ENCODE results near the gene NKRF. TPM values are rescaled to one million over a fixed set of nuclear protein-coding genes. Genes with fewer than 3 reads are reported as not detected.

NKRF gene
- total RNA-seq, 2 donors from 2014 or later = 15.3 to 19.8 TPM

DNA sequence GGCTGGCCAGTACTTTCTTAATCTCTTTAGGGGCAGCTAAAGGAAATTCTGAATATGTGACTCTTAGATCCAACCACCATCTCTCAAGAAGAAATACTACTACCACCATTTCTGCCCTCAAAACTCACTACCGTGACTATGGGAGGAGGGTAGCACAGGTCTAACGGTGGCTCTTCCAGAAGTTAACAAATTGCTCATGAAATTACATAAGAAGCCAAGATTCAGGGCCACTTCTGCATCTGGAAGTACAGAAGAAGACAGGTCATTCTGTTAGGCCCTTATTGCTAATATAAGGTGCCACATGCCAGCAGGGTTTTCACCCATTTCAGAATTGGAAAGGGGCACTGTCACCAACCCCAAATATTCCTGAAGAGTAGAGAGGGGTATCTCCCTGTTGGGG is 19.6 kb upstream of the NKRF start:
- Mint-ChIP-seq H3K27me3 (no peaks in the 10 kb centered on the region), H3K4me3 (no peak overlapping the region), H3K36me3 (ENCODE audit: low read depth) (peaks cover 96% of the 10 kb centered on the region), H3K9me3 (no peaks in the 10 kb centered on the region), H3K27ac (no peak overlapping the region), H3K4me1 (no peaks in the 10 kb centered on the region)
- ATAC-seq (replicated peaks) = no peak

DNA sequence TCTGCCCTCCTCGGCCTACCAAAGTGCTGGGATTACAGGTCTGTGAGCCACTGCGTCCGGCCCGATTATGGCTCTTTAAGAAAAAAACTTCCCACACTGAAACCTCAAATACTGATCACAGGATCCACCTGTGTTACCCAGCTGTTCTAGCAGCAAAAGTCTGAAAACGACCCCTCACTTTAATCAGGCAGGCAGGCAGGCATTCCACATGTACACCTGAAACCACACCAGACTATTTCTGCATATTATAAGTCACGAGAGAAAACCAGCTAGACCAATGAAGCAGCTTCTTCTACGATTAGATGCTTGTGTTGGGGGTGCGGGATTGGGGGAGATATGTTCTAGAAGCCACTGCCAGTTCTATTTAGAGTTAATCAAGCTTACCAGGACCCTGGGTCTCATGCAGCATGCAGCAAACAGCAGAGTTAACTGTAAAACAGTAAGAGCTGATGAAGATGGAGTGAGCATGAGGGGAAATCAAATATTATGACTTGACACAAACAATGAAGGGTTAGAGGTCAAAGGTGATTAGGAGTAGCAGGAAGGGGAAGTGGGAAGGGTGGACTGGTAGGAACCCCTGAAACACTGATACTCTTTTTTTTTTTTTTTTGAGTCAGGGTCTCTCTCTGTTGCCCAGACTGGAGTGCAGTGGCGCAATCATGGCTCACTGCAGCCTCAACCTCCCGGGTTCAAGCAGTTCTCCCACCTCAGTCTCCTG is 18.9 kb upstream of the NKRF start:
- no peaks in the 10 kb centered on the region for H3K4me1 Mint-ChIP-seq
- H3K36me3 Mint-ChIP-seq (ENCODE audit: low read depth) = peaks cover 89% of the 10 kb centered on the region
- no peak overlapping the region for H3K27ac Mint-ChIP-seq
- no peak for ATAC-seq (replicated peaks)
- no peaks in the 10 kb centered on the region for H3K9me3 Mint-ChIP-seq
- no peak overlapping the region for H3K4me3 Mint-ChIP-seq
- no peaks in the 10 kb centered on the region for H3K27me3 Mint-ChIP-seq

DNA sequence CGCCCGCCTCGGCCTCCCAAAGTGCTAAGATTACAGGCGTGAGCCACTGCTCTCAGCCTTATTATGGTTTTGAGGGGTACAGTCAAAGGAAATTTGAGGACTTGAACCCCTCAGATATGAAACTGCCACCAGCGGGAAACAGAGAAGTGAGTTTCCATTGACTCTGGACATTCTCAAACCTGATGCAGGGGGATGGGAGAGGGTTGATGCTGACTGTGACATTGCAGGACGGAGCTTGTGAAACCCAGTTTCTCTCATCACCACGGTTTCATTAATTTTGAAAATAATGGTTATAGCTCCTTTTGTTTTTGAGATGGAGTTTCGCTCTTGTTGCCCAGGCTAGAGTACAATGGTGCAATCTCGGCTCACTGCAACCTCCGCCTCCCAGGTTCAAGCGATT is 18.2 kb upstream of the NKRF start:
- ATAC-seq (replicated peaks) = no peak
- no peaks in the 10 kb centered on the region for H3K27me3 Mint-ChIP-seq
- no peak overlapping the region for H3K4me3 Mint-ChIP-seq
- H3K9me3 Mint-ChIP-seq = no peaks in the 10 kb centered on the region
- no peak overlapping the region for H3K27ac Mint-ChIP-seq
- no peaks in the 10 kb centered on the region for H3K4me1 Mint-ChIP-seq
- peaks cover 88% of the 10 kb centered on the region for H3K36me3 Mint-ChIP-seq (ENCODE audit: low read depth)

DNA sequence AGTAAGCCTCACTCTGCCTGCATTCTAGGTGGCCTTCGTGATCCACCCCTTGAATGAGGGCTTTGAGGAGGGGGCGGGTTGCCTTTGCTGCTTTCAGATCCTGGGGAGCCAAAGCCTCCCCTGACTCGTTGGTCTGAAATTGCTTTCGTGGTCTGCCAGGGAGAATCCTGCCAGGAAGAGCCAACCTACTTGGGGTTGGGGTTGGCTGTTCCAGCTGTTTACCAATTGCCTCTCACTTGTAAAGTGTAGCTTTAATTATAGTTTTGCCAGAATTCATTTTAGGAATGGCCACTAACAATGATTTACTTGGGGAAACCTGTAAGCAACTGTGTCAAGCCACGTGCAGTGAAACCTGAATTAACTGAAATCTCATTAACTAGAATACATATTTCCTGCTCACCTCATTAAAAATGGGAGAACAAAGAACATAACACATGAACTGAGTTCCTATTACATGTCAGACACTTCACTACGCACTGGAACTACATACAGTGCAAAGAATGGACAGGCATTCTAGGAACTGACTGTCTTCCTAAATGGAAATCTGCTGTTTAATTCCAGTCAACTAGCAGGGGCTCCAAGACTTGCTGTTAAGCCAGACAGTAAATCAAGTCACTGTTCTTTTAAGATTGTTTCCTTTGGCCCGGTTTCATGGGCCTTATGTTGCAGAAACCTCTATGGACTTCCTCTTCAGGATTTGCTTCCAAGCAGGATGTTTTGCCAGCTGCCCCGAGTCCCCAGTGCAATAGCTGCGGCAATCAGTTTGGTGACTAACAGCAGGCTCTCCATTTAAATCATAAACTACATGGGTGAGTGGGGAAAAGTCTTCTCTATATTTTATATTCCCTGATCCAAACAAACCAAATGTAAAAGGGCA is 16.4 kb upstream of the NKRF start:
- Mint-ChIP-seq H3K27ac (no peak overlapping the region), H3K9me3 (no peaks in the 10 kb centered on the region), H3K4me1 (no peaks in the 10 kb centered on the region), H3K36me3 (ENCODE audit: low read depth) (peaks cover 77% of the 10 kb centered on the region), H3K4me3 (no peak overlapping the region), H3K27me3 (no peaks in the 10 kb centered on the region)
- no peak for ATAC-seq (replicated peaks)

- H3K4me1 Mint-ChIP-seq = no peaks in the 10 kb centered on the region
- no peak for ATAC-seq (replicated peaks)
- no peaks in the 10 kb centered on the region for H3K27me3 Mint-ChIP-seq
- H3K4me3 Mint-ChIP-seq = no peak overlapping the region
- H3K36me3 Mint-ChIP-seq (ENCODE audit: low read depth) = peaks cover 44% of the 10 kb centered on the region
- H3K9me3 Mint-ChIP-seq = no peaks in the 10 kb centered on the region
- no peak overlapping the region for H3K27ac Mint-ChIP-seq
These were observed 12.2 kb upstream of the NKRF start for GRCh38 chrX:119618439-119618838.

GRCh38 chrX:119617517-119618164 is 11.4 kb upstream of the NKRF start:
- Mint-ChIP-seq H3K9me3 (no peaks in the 10 kb centered on the region), H3K27ac (no peak overlapping the region), H3K27me3 (no peaks in the 10 kb centered on the region), H3K4me1 (no peaks in the 10 kb centered on the region), H3K4me3 (no peak overlapping the region), H3K36me3 (ENCODE audit: low read depth) (peaks cover 36% of the 10 kb centered on the region)
- no peak for ATAC-seq (replicated peaks)

GRCh38 chrX:119614776-119615175 is 8.6 kb upstream of the NKRF start:
- H3K4me1 Mint-ChIP-seq = no peaks in the 10 kb centered on the region
- no peak overlapping the region for H3K4me3 Mint-ChIP-seq
- no peaks in the 10 kb centered on the region for H3K27me3 Mint-ChIP-seq
- peaks cover 18% of the 10 kb centered on the region for H3K36me3 Mint-ChIP-seq (ENCODE audit: low read depth)
- ATAC-seq (replicated peaks) = no peak
- H3K27ac Mint-ChIP-seq = no peak overlapping the region
- no peaks in the 10 kb centered on the region for H3K9me3 Mint-ChIP-seq

GRCh38 chrX:119607018-119607389 is 780 bp upstream of the NKRF start:
- Mint-ChIP-seq H3K36me3 (ENCODE audit: low read depth) (peaks cover 39% of the 10 kb centered on the region), H3K4me3 (peak overlapping the region; percentile 95), H3K27ac (peak overlapping the region; percentile 96), H3K4me1 (peaks cover 13% of the 10 kb centered on the region), H3K27me3 (no peaks in the 10 kb centered on the region), H3K9me3 (no peaks in the 10 kb centered on the region)
- ATAC-seq (replicated peaks) = no peak

GRCh38 chrX:119605464-119606279 is 552 bp downstream of the NKRF start:
- Mint-ChIP-seq H3K36me3 (ENCODE audit: low read depth) (peaks cover 52% of the 10 kb centered on the region), H3K27ac (peak overlapping the region; percentile 96), H3K4me3 (peak overlapping the region; percentile 95), H3K4me1 (peaks cover 13% of the 10 kb centered on the region), H3K27me3 (no peaks in the 10 kb centered on the region), H3K9me3 (no peaks in the 10 kb centered on the region)
- peak; percentile 63 for ATAC-seq (replicated peaks)

- H3K4me1 Mint-ChIP-seq = peaks cover 13% of the 10 kb centered on the region
- H3K4me3 Mint-ChIP-seq = peak overlapping the region; percentile 95
- H3K27ac Mint-ChIP-seq = peak overlapping the region; percentile 96
- H3K27me3 Mint-ChIP-seq = no peaks in the 10 kb centered on the region
- H3K9me3 Mint-ChIP-seq = no peaks in the 10 kb centered on the region
- no peak for ATAC-seq (replicated peaks)
- peaks cover 54% of the 10 kb centered on the region for H3K36me3 Mint-ChIP-seq (ENCODE audit: low read depth)
These were observed 1.3 kb downstream of the NKRF start for GRCh38 chrX:119604766-119605463.

DNA sequence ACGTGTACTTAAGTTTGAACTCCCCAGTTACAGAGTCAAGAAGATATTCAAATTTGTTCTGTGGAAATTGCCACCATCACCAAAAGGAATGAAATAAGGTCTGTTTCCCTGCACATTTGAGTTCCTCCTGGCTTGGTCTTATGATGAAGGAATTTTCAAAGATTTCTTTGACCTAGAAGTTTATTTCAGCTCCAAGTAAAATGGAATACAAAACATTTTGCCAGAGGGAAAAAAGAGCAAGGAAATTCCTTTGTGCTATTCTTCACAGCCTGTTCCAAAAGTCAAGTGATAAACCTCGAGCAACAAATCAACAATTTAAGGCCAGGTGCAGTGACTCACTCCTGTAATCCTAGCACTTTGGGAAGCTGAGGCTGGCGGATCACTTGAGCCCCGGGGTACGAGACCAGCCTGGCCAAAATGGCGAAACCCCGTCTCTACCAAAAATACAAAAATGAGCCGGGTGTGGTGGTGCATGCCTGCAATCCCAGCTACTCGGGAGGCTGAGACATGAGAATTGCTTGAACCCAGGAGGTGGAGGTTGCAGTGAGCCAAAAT is 3.4 kb downstream of the NKRF start:
- Mint-ChIP-seq H3K27me3 (no peaks in the 10 kb centered on the region), H3K9me3 (no peaks in the 10 kb centered on the region), H3K4me1 (peaks cover 17% of the 10 kb centered on the region), H3K4me3 (no peak overlapping the region), H3K27ac (no peak overlapping the region), H3K36me3 (ENCODE audit: low read depth) (peaks cover 64% of the 10 kb centered on the region)
- no peak for ATAC-seq (replicated peaks)

DNA sequence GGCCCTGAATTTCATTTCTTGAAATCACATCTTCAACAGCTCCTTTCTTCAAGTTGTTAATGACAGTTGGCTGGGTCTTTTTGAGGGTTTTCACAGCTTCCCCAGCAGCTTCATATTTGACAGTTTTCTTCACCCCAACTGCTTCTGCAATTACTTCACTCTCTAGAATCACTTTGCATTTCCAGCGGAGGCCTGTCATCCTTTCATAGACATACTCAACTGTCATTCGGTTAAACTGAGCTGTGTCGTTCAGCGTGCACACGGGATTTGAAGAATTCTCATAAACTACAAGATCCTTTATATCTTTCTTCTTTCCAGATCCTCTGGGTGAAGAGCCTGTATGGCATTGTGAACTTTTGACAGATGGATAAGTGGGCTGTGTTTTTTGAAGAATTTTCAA is 16.4 kb downstream of the NKRF start:
- Mint-ChIP-seq H3K27ac (no peak overlapping the region), H3K9me3 (no peaks in the 10 kb centered on the region), H3K36me3 (ENCODE audit: low read depth) (peaks cover 68% of the 10 kb centered on the region), H3K4me3 (no peak overlapping the region), H3K4me1 (no peaks in the 10 kb centered on the region), H3K27me3 (no peaks in the 10 kb centered on the region)
- no peak for ATAC-seq (replicated peaks)

GRCh38 chrX:119583431-119584059 is 22.7 kb downstream of the NKRF start:
- ATAC-seq (replicated peaks) = peak; percentile 71
- peaks cover 27% of the 10 kb centered on the region for H3K36me3 Mint-ChIP-seq (ENCODE audit: low read depth)
- H3K9me3 Mint-ChIP-seq = no peaks in the 10 kb centered on the region
- H3K4me1 Mint-ChIP-seq = no peaks in the 10 kb centered on the region
- no peak overlapping the region for H3K4me3 Mint-ChIP-seq
- no peaks in the 10 kb centered on the region for H3K27me3 Mint-ChIP-seq
- peak overlapping the region; percentile 50 for H3K27ac Mint-ChIP-seq
